HL-60 (cell line): ENCODE measurements around the gene SKP1.

Experiments used
- DNase-seq, 2 experiments: peaks; one replicate each; pipeline ENCODE4 v3.0.0-alpha.2; 2010 to 2020; ENCODE audit warnings: low read depth in 1 of 2, low spot score in 1 of 2
- H3K27ac ChIP-seq: fragments of 250-450 bp; sonication (Bioruptor Pico); replicated peaks from 2 replicates; pipeline ENCODE4 v1.5.1; 2020; ENCODE audit warnings: mild to moderate bottlenecking, moderate library complexity
- H3K27me3 ChIP-seq: fragments of 250-450 bp; sonication (Bioruptor Pico); 2 replicates; pipeline ENCODE4 v1.5.1; 2021; ENCODE audit warnings: mild to moderate bottlenecking, moderate library complexity; ENCODE audit not compliant: insufficient read depth, poor library complexity, severe bottlenecking
- H3K4me3 ChIP-seq: replicated peaks from 2 replicates; pipeline ENCODE4 v1.5.1; 2011; ENCODE audit warnings: mild to moderate bottlenecking, control low read depth, low read length; ENCODE audit not compliant: insufficient read depth
- CTCF ChIP-seq: IDR thresholded peaks from one replicate; pipeline ENCODE4 v1.5.1; 2011; ENCODE audit warnings: low read length, control low read depth, inconsistent platforms; ENCODE audit not compliant: insufficient read depth
- GABPA ChIP-seq: IDR thresholded peaks from 2 replicates; pipeline ENCODE4 v1.6.1; 2012; ENCODE audit warnings: low read depth
- POLR2AphosphoS5 ChIP-seq: IDR thresholded peaks from 2 replicates; pipeline ENCODE4 v1.6.1; 2012; ENCODE audit warnings: low read depth
- REST ChIP-seq: IDR thresholded peaks from 2 replicates; pipeline ENCODE4 v1.6.1; 2012; ENCODE audit warnings: low read depth; ENCODE audit not compliant: insufficient replicate concordance
- SPI1 ChIP-seq: IDR thresholded peaks from 2 replicates; pipeline ENCODE4 v1.6.1; 2012; ENCODE audit warnings: low read depth, mild to moderate bottlenecking, borderline replicate concordance

SKP1 gene

GRCh38 chr5:134116286-134116685 lies 60.5 kb downstream of the SKP1 start:
- H3K4me3 ChIP-seq, result no peak overlapping the region

GRCh38 chr5:134115806-134116175 lies 61.0 kb downstream of the SKP1 start:
- Histone ChIP-seq H3K4me3 (no peak overlapping the region), H3K27me3 (peaks cover 8% of the 10 kb centered on the region), H3K27ac (no peak overlapping the region)
- TF ChIP-seq SPI1, result no peak
- TF ChIP-seq CTCF, result no peak
- TF ChIP-seq REST, result no peak
- TF ChIP-seq POLR2AphosphoS5, result no peak
- no peak for TF ChIP-seq GABPA
- DNase-seq, result no peak

More at GRCh38 chr5:134116286-134116685, 60.5 kb downstream of the SKP1 start:
- no peak for TF ChIP-seq CTCF
- no peak for TF ChIP-seq REST
- no peak for TF ChIP-seq GABPA
- TF ChIP-seq POLR2AphosphoS5, result no peak
- TF ChIP-seq SPI1, result no peak
- Histone ChIP-seq H3K27ac (no peak overlapping the region), H3K27me3 (peaks cover 8% of the 10 kb centered on the region)
- no peak for DNase-seq

- no peak for DNase-seq
- Histone ChIP-seq H3K27me3 (peaks cover 8% of the 10 kb centered on the region), H3K27ac (no peak overlapping the region), H3K4me3 (peak overlapping the region; percentile 26)
- TF ChIP-seq POLR2AphosphoS5 (no peak), SPI1 (no peak), REST (no peak), GABPA (no peak), CTCF (no peak)
Measured at GRCh38 chr5:134114886-134115805, 61.6 kb downstream of the SKP1 start.
